ENCODE data around the gene SENP5. TPM values are rescaled to one million over a fixed set of nuclear protein-coding genes. Genes with fewer than 3 reads are reported as not detected.

The SENP5 gene
- total and polyA plus RNA-seq, 9 of the 15 experiments (the other 6 are each of a cell fraction or from before 2014, with no cell fraction given) = 18.3 to 59.7 (median 35.8) TPM

DNA sequence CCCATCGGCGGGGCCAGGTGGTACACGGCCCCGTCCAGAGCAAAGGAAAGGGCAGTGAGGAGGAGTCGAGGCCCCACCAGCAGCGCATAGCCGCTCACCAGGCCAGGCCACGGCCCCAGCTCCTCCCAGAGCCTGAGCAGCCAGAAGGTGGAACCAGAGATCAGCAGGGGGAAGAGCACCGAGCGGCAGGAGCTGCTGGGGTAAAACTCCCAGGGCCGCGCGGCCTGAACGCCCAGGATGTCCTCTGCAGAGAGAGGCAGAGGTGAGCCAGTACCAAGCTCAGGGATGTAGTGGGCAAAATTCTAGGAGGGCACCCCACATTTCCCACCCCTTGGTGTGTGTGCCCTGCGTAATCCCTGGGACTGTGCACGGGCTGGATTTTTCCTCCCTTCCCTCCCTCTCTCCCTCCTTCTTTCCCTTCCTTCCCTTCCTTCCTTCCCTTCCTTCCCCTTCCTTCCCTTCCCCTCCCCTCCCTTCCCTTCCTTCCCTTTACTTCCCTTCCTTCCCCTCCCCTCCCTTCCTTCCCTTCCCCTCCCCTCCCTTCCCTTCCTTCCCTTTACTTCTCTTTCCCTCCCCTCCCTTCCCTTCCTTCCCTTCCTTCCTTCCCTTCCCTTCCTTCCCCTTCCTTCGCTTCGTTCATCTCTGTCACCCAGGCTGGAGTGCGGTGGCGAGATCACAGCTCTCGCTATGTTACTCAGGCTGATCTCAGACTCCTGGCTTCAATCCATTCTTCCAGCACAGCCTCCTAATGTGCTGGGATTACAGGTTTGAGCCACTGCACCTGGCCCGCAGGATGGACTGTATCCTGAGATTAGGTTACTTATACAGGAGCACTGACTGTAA, 80.9 kb downstream of the SENP5 start (continued):
- TF ChIP-seq, protein P1, sequence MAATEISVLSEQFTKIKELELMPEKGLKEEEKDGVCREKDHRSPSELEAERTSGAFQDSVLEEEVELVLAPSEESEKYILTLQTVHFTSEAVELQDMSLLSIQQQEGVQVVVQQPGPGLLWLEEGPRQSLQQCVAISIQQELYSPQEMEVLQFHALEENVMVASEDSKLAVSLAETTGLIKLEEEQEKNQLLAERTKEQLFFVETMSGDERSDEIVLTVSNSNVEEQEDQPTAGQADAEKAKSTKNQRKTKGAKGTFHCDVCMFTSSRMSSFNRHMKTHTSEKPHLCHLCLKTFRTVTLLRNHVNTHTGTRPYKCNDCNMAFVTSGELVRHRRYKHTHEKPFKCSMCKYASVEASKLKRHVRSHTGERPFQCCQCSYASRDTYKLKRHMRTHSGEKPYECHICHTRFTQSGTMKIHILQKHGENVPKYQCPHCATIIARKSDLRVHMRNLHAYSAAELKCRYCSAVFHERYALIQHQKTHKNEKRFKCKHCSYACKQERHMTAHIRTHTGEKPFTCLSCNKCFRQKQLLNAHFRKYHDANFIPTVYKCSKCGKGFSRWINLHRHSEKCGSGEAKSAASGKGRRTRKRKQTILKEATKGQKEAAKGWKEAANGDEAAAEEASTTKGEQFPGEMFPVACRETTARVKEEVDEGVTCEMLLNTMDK (IDR thresholded peaks at IDR 0.05; ENCODE audit: borderline replicate concordance, insufficient read depth, low read depth, low read length, poor library complexity, severe bottlenecking) = peak; percentile 53
- no peak for TF ChIP-seq FOXA3 (CRISPR knock-in tag; conservative IDR thresholded peaks at IDR 0.05 in 1 of 2, IDR thresholded peaks at IDR 0.05 in 1 of 2)
- TF ChIP-seq, protein P2, sequence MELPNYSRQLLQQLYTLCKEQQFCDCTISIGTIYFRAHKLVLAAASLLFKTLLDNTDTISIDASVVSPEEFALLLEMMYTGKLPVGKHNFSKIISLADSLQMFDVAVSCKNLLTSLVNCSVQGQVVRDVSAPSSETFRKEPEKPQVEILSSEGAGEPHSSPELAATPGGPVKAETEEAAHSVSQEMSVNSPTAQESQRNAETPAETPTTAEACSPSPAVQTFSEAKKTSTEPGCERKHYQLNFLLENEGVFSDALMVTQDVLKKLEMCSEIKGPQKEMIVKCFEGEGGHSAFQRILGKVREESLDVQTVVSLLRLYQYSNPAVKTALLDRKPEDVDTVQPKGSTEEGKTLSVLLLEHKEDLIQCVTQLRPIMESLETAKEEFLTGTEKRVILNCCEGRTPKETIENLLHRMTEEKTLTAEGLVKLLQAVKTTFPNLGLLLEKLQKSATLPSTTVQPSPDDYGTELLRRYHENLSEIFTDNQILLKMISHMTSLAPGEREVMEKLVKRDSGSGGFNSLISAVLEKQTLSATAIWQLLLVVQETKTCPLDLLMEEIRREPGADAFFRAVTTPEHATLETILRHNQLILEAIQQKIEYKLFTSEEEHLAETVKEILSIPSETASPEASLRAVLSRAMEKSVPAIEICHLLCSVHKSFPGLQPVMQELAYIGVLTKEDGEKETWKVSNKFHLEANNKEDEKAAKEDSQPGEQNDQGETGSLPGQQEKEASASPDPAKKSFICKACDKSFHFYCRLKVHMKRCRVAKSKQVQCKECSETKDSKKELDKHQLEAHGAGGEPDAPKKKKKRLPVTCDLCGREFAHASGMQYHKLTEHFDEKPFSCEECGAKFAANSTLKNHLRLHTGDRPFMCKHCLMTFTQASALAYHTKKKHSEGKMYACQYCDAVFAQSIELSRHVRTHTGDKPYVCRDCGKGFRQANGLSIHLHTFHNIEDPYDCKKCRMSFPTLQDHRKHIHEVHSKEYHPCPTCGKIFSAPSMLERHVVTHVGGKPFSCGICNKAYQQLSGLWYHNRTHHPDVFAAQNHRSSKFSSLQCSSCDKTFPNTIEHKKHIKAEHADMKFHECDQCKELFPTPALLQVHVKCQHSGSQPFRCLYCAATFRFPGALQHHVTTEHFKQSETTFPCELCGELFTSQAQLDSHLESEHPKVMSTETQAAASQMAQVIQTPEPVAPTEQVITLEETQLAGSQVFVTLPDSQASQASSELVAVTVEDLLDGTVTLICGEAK (IDR thresholded peaks at IDR 0.05) = no peak
- TF ChIP-seq, protein P2 (CRISPR knock-in tag; IDR thresholded peaks at IDR 0.05) = no peak
- no peak for TF ChIP-seq CHD1 (IDR thresholded peaks at IDR 0.05; ENCODE audit: low read length)
- no peak for TF ChIP-seq MTA2 (IDR thresholded peaks at IDR 0.05; ENCODE audit: low read depth)
- no peak for TF ChIP-seq CREM (IDR thresholded peaks at IDR 0.05; ENCODE audit: low read depth)
- TF ChIP-seq, protein P3, sequence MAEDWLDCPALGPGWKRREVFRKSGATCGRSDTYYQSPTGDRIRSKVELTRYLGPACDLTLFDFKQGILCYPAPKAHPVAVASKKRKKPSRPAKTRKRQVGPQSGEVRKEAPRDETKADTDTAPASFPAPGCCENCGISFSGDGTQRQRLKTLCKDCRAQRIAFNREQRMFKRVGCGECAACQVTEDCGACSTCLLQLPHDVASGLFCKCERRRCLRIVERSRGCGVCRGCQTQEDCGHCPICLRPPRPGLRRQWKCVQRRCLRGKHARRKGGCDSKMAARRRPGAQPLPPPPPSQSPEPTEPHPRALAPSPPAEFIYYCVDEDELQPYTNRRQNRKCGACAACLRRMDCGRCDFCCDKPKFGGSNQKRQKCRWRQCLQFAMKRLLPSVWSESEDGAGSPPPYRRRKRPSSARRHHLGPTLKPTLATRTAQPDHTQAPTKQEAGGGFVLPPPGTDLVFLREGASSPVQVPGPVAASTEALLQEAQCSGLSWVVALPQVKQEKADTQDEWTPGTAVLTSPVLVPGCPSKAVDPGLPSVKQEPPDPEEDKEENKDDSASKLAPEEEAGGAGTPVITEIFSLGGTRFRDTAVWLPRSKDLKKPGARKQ (CRISPR knock-in tag; IDR thresholded peaks at IDR 0.05) = no peak
- TF ChIP-seq ZFX (CRISPR knock-in tag; IDR thresholded peaks at IDR 0.05) = peak; percentile 63
- TF ChIP-seq ZNF764 (CRISPR knock-in tag; IDR thresholded peaks at IDR 0.05; ENCODE audit: low read depth) = no peak
- TF ChIP-seq, protein P4, sequence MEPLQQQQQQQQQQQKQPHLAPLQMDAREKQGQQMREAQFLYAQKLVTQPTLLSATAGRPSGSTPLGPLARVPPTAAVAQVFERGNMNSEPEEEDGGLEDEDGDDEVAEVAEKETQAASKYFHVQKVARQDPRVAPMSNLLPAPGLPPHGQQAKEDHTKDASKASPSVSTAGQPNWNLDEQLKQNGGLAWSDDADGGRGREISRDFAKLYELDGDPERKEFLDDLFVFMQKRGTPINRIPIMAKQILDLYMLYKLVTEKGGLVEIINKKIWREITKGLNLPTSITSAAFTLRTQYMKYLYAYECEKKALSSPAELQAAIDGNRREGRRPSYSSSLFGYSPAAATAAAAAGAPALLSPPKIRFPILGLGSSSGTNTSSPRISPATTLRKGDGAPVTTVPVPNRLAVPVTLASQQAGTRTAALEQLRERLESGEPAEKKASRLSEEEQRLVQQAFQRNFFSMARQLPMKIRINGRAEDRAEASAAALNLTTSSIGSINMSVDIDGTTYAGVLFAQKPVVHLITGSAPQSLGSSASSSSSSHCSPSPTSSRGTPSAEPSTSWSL (CRISPR knock-in tag; IDR thresholded peaks at IDR 0.05; ENCODE audit: borderline replicate concordance) = no peak

Data from K562 (cell line).